ENCODE measurements around the gene TAS1R1.

DNA sequence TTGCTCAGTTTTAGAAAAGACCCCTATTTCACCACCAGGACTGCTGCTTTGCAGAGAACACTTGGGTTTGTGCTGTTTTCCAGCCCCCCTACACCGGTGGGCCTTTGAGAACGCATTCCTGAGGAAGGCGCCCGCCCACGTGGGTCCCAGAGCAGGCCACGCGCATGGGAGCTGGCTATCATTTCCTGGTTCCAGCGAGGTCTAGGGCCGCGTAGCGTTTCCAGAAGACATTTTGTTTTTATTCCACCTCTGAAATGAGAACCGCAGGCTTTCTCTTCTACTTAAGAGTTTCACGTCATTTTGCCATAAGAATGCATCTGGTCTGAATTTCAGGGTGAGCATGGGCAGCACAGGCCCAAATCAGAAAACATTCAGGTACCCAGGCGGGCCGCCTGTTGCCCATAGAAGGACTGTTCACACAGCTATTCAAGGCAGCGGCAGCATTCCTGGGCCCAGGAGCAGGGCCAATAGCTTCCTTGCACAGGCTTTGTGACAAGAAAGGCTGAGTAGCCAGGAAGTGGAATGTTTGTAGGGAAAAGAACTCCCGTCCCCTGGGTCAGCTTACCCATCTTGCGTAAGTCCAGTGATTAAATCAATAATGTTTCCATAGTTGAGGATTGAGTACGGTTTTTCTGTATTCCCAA, 48.9 kb downstream of the TAS1R1 start:
- TF ChIP-seq, protein P1, sequence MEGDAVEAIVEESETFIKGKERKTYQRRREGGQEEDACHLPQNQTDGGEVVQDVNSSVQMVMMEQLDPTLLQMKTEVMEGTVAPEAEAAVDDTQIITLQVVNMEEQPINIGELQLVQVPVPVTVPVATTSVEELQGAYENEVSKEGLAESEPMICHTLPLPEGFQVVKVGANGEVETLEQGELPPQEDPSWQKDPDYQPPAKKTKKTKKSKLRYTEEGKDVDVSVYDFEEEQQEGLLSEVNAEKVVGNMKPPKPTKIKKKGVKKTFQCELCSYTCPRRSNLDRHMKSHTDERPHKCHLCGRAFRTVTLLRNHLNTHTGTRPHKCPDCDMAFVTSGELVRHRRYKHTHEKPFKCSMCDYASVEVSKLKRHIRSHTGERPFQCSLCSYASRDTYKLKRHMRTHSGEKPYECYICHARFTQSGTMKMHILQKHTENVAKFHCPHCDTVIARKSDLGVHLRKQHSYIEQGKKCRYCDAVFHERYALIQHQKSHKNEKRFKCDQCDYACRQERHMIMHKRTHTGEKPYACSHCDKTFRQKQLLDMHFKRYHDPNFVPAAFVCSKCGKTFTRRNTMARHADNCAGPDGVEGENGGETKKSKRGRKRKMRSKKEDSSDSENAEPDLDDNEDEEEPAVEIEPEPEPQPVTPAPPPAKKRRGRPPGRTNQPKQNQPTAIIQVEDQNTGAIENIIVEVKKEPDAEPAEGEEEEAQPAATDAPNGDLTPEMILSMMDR (IDR thresholded peaks at IDR 0.05), result peak in 1 of 12 donors; percentile 8
- TF ChIP-seq POLR2A (IDR thresholded peaks at IDR 0.05), result peak in 1 of 2 donors; percentile 31

All from heart left ventricle (tissue), 13 donors.